T47D (cell line): ENCODE results near the gene NQO1.

Experiments
- DNase-seq, 2 experiments: peaks; one replicate each; pipeline versions ENCODE4 v3.0.0 to v3.0.0-alpha.2; 2011 to 2012; ENCODE audit warnings: low read depth in 1 of 2, low spot score in 1 of 2
- JUND ChIP-seq: IDR thresholded peaks from 2 replicates; pipeline ENCODE4 v1.6.1; 2012; ENCODE audit warnings: low read depth
- in situ Hi-C: cut with HindIII; loops from 2 replicates; pipeline ENCODE4 v1.10.0; 2016; ENCODE audit warnings: low sequenced_read_pairs, low pct_unique_long_range_greater_than_20kb

Gene NQO1

GRCh38 chr16:69680358-69680757 lies 46.0 kb downstream of the NQO1 start:
- no peak for DNase-seq
- in situ Hi-C loops: no loop called here
- TF ChIP-seq JUND: no peak

- no peak for DNase-seq
- TF ChIP-seq JUND: no peak
These were observed 53.2 kb downstream of the NQO1 start for GRCh38 chr16:69672998-69673713.

GRCh38 chr16:69672315-69672997 lies 53.9 kb downstream of the NQO1 start:
- in situ Hi-C loops: no loop called here
- no peak for TF ChIP-seq JUND
- no peak for DNase-seq

More at GRCh38 chr16:69672998-69673713, 53.2 kb downstream of the NQO1 start:
- in situ Hi-C loops: no loop called here

GRCh38 chr16:69669577-69669976 lies 56.8 kb downstream of the NQO1 start:
- DNase-seq: no peak
- in situ Hi-C loops: no loop called here
- TF ChIP-seq JUND: no peak

- in situ Hi-C loops: no loop called here
- no peak for DNase-seq
- TF ChIP-seq JUND: no peak
These were observed 62.5 kb downstream of the NQO1 start for GRCh38 chr16:69663846-69664245.

- no peak for TF ChIP-seq JUND
- in situ Hi-C loops: no loop called here
- no peak for DNase-seq
These were observed 63.5 kb downstream of the NQO1 start for GRCh38 chr16:69662901-69663300.

- TF ChIP-seq JUND: no peak
- in situ Hi-C loops: no loop called here
- DNase-seq: no peak
These were observed 66.2 kb downstream of the NQO1 start for GRCh38 chr16:69660166-69660565.
